ENCODE measurements around the gene XKRX. TPM values are rescaled to one million over a fixed set of nuclear protein-coding genes. Genes with fewer than 3 reads are reported as not detected.

Gene XKRX
- total RNA-seq, 2 experiments from 2014 or later, result 0.15 to 0.35 TPM

DNA sequence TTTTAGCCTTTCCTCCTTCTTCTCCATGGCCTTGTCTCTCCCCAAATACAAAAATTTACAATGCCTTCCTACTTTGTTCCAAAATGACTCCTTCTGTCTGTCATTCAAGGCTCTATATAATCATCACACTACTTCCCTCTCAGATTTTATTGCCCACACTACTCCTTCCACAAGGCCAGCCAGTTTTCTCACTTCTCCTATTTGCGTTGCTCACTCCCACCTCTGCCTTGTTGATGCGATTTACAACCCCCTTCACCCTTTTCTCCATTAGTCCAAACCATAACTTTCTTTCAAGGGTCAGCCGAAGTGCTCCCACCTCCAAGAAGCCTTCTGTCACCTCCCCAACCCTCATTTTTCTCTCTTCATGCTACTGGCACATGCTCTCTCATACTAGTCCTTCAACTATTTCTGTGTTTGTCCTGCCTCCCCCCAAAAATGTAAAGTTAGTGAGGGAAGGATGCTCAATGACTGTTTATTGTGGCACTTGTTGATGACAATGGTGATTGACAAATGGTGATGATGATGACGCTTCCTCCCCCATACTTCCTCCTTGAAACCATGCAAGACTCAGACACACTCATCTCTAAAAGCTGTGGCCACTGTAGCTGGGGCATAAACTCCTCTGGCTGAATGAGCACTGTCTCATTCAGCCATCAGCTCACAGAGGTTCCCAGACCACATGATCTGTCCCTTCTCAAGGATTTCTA lies 2.7 kb upstream of the XKRX start:
- CTCF ChIA-PET, result no interaction called here
- DNase-seq, result peak; percentile 17
- Mint-ChIP-seq H3K36me3 (ENCODE audit: low read depth) (peaks cover 5% of the 10 kb centered on the region), H3K4me1 (peaks cover 23% of the 10 kb centered on the region), H3K27me3 (peaks cover 4% of the 10 kb centered on the region), H3K27ac (no peak overlapping the region), H3K4me3 (no peak overlapping the region), H3K9me3 (peaks cover 7% of the 10 kb centered on the region)
- POLR2A ChIA-PET, result no interaction called here

DNA sequence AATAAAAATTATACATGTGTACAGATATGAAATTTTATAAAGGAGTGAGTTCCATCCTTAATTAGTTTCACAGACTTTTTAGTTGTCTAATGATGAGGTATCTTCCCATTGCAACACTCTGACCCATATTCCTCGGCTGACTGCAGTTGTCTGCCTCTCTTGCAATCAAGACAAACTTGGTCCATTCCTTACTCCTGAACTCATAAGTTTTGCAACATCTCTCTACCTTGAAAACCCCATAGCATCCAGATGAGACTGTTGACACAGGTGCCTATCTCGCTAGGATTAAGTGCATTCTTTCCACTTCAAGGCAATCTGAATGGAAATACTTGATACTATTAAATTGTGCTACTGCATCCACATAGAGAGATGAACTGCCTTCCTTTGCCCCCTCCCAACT lies 2.3 kb downstream of the XKRX start:
- ChIA-PET CTCF (no interaction called here), POLR2A (no interaction called here)
- Mint-ChIP-seq H3K27ac (no peak overlapping the region), H3K36me3 (ENCODE audit: low read depth) (peaks cover 3% of the 10 kb centered on the region), H3K4me1 (peaks cover 14% of the 10 kb centered on the region), H3K27me3 (peaks cover 4% of the 10 kb centered on the region), H3K4me3 (no peak overlapping the region), H3K9me3 (peaks cover 4% of the 10 kb centered on the region)
- DNase-seq, result no peak

DNA sequence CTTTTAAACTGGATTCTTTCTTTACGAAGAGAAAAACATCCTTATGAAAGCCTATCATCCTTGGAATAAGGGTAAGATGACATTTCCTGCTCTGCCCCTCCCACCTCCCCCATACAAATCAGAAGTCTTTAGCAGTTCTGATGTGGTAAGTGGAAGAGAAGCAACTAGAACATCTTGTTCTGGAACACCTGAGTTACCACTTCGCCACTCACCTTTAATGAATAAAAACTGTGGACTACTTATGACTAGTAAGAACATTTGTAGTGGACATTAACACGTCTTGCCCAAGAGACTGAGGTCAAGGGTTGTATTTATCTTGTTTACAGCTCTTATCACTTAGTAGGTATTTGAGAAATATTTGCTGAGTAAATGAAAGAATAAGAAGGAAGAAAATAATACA lies 4.3 kb downstream of the XKRX start:
- DNase-seq, result no peak
- POLR2A ChIA-PET, result no interaction called here
- Mint-ChIP-seq H3K27ac (no peak overlapping the region), H3K4me1 (peaks cover 7% of the 10 kb centered on the region), H3K27me3 (peaks cover 4% of the 10 kb centered on the region), H3K9me3 (no peaks in the 10 kb centered on the region), H3K36me3 (ENCODE audit: low read depth) (no peaks in the 10 kb centered on the region), H3K4me3 (no peak overlapping the region)
- CTCF ChIA-PET, result no interaction called here

DNA sequence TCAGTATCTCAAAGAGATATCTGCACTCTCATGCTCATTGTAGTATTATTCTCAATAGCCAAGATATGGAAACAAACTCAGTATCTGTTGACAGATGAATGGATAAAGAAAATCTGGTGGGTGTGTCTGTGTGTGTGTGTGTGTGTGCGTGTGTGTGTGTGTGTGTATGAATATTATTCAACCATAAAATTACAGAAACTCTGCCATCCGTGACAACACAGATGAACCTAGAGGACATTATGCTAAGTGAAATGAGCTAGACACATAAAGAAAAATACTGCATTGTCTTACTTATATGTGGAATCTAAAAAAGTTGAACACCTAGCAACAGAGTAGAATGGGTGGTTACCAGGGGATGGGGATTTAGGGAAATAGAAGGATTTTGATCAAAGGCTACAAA lies 13.2 kb downstream of the XKRX start:
- Mint-ChIP-seq H3K27me3 (no peaks in the 10 kb centered on the region), H3K27ac (no peak overlapping the region), H3K36me3 (ENCODE audit: low read depth) (no peaks in the 10 kb centered on the region), H3K9me3 (no peaks in the 10 kb centered on the region), H3K4me1 (no peaks in the 10 kb centered on the region), H3K4me3 (no peak overlapping the region)
- DNase-seq, result no peak
- ChIA-PET CTCF (no interaction called here), POLR2A (no interaction called here)

- ChIA-PET CTCF (no interaction called here), POLR2A (no interaction called here)
- no peak for DNase-seq
- no peaks in the 10 kb centered on the region for H3K27me3 Mint-ChIP-seq
- H3K4me1 Mint-ChIP-seq, result no peaks in the 10 kb centered on the region
- no peak overlapping the region for H3K27ac Mint-ChIP-seq
- H3K36me3 Mint-ChIP-seq (ENCODE audit: low read depth), result no peaks in the 10 kb centered on the region
- H3K4me3 Mint-ChIP-seq, result no peak overlapping the region
- H3K9me3 Mint-ChIP-seq, result no peaks in the 10 kb centered on the region
These were observed 15.6 kb downstream of the XKRX start for GRCh38 chrX:100913111-100913510.

- peaks cover 3% of the 10 kb centered on the region for H3K27me3 Mint-ChIP-seq
- POLR2A ChIA-PET, result no interaction called here
- no peak overlapping the region for H3K4me3 Mint-ChIP-seq
- H3K4me1 Mint-ChIP-seq, result no peaks in the 10 kb centered on the region
- no peaks in the 10 kb centered on the region for H3K9me3 Mint-ChIP-seq
- no peak overlapping the region for H3K27ac Mint-ChIP-seq
- CTCF ChIA-PET, result no interaction called here
- H3K36me3 Mint-ChIP-seq (ENCODE audit: low read depth), result no peaks in the 10 kb centered on the region
- DNase-seq, result no peak
These were observed 17.0 kb downstream of the XKRX start for GRCh38 chrX:100911731-100912130.

DNA sequence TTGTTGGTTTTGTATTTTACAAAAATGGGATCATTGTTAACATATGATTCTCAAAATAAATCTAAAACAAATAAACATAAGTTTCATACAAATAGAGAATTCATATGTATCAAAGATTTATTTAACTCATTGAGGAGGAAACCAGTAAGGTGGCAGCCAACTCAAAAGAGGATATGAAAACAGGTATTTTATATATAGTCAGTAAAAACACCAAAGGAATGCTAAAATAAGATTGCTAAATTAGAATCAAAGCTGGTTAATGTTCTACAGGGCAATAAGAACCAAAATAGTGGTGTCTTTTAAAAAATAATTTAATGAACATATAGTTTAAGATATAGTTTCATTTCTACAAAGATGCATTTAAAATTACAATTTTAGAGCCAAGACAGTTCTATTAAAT lies 23.1 kb downstream of the XKRX start:
- Mint-ChIP-seq H3K4me3 (no peak overlapping the region), H3K36me3 (ENCODE audit: low read depth) (no peaks in the 10 kb centered on the region), H3K27me3 (peaks cover 3% of the 10 kb centered on the region), H3K9me3 (no peaks in the 10 kb centered on the region), H3K27ac (no peak overlapping the region), H3K4me1 (no peaks in the 10 kb centered on the region)
- POLR2A ChIA-PET, result no interaction called here
- CTCF ChIA-PET, result no interaction called here
- DNase-seq, result no peak

DNA sequence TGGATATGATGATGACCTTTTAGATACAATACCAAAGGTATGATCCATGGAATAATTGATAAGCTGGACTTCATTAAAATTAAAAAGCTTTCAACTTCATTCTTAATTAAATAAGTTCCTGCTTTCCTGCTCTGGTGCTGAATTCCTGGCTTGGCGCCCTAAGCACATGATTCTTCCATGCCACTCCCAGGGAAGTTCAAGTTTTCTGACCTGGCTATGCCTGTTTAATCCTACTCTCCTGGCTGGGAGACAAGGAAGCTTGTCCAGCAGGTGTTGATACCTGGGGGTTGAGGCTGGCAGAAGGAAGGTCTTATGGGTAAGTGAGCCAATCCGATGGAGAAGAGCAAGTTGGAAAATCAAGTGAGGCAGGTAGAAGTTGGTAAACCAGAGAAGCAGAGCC lies 24.3 kb downstream of the XKRX start:
- no peaks in the 10 kb centered on the region for H3K4me1 Mint-ChIP-seq
- H3K27me3 Mint-ChIP-seq, result peaks cover 3% of the 10 kb centered on the region
- DNase-seq, result no peak
- ChIA-PET CTCF (interaction anchor here (0.6 kb wide), 1 partner anchor 97 kb away, joined by 3 read pairs; no protein-coding TSS in a partner anchor), POLR2A (no interaction called here)
- no peak overlapping the region for H3K27ac Mint-ChIP-seq
- no peak overlapping the region for H3K4me3 Mint-ChIP-seq
- no peaks in the 10 kb centered on the region for H3K36me3 Mint-ChIP-seq (ENCODE audit: low read depth)
- H3K9me3 Mint-ChIP-seq, result no peaks in the 10 kb centered on the region

GRCh38 chrX:100895365-100896075 lies 33.2 kb downstream of the XKRX start:
- DNase-seq, result peak; percentile 19
- ChIA-PET CTCF (no interaction called here), POLR2A (no interaction called here)
- no peak overlapping the region for H3K4me3 Mint-ChIP-seq
- no peaks in the 10 kb centered on the region for H3K36me3 Mint-ChIP-seq (ENCODE audit: low read depth)
- H3K9me3 Mint-ChIP-seq, result no peaks in the 10 kb centered on the region
- no peaks in the 10 kb centered on the region for H3K27me3 Mint-ChIP-seq
- H3K27ac Mint-ChIP-seq, result no peak overlapping the region
- H3K4me1 Mint-ChIP-seq, result no peaks in the 10 kb centered on the region

DNA sequence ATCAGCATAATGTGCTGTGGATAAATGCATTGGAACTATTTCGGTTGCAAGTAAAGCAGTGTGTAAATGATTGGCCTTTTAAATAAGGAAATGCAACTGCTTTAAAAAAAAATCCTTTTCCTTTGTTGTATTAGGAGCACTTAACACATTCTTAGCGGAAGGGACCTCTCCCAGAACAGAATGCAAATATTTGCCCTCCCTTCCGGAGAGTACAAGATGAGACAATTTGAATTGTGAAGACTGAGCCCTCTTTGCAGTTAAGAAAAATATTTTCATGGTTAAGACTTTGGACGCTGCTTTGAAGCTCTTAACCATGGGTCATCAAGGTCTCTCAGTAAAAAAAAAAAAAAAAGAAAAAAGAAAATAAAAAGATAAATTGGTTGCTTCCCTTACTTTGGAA lies 45.1 kb downstream of the XKRX start:
- CTCF ChIA-PET, result interaction anchor here (0.6 kb wide), 2 partner anchors 18 to 31 kb away, joined by 3 read pairs; no protein-coding TSS in a partner anchor
- DNase-seq, result no peak
- peaks cover 5% of the 10 kb centered on the region for H3K4me1 Mint-ChIP-seq
- no peaks in the 10 kb centered on the region for H3K27me3 Mint-ChIP-seq
- POLR2A ChIA-PET, result no interaction called here
- no peak overlapping the region for H3K4me3 Mint-ChIP-seq
- no peaks in the 10 kb centered on the region for H3K9me3 Mint-ChIP-seq
- no peaks in the 10 kb centered on the region for H3K36me3 Mint-ChIP-seq (ENCODE audit: low read depth)
- no peak overlapping the region for H3K27ac Mint-ChIP-seq

GRCh38 chrX:100880368-100880767 lies 48.3 kb downstream of the XKRX start:
- CTCF ChIA-PET, result no interaction called here
- peaks cover 2% of the 10 kb centered on the region for H3K27me3 Mint-ChIP-seq
- no peak overlapping the region for H3K4me3 Mint-ChIP-seq
- DNase-seq, result no peak
- POLR2A ChIA-PET, result no interaction called here
- no peaks in the 10 kb centered on the region for H3K36me3 Mint-ChIP-seq (ENCODE audit: low read depth)
- H3K4me1 Mint-ChIP-seq, result peaks cover 3% of the 10 kb centered on the region
- no peak overlapping the region for H3K27ac Mint-ChIP-seq
- no peaks in the 10 kb centered on the region for H3K9me3 Mint-ChIP-seq

DNA sequence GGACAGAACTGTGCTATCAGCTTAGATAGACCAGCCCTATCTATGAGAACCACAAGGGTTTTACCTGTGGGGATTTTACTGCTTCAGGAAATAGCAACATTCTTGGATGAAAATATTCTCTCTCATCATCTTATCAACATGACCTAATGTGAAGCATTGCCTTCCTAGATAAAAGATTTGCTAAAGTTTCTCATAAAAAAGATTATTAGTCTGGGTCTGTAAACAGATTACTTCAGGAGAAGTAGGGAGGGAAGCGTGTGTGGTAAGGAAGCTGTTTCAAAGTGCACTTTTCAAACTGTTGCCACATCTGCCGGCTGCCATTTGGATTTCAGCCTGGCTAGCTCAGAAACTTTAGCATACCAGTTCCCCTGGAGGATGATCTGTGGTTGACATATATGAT lies 54.4 kb downstream of the XKRX start, which contains the start of gene NOX1:
TSS of gene NOX1 (minus strand) at position 35 of the 400 bp plus-strand sequence. CDS start 220 bp downstream, outside the sequence.
- Mint-ChIP-seq H3K36me3 (ENCODE audit: low read depth) (no peaks in the 10 kb centered on the region), H3K4me3 (no peak within 1 kb of the TSS), H3K4me1 (peaks cover 5% of the 10 kb centered on the region), H3K27ac (no peak within 1 kb of the TSS), H3K27me3 (peaks cover 4% of the 10 kb centered on the region), H3K9me3 (no peaks in the 10 kb centered on the region)
- no peak for DNase-seq
- ChIA-PET CTCF (no interaction called here), POLR2A (no interaction called here)

DNA sequence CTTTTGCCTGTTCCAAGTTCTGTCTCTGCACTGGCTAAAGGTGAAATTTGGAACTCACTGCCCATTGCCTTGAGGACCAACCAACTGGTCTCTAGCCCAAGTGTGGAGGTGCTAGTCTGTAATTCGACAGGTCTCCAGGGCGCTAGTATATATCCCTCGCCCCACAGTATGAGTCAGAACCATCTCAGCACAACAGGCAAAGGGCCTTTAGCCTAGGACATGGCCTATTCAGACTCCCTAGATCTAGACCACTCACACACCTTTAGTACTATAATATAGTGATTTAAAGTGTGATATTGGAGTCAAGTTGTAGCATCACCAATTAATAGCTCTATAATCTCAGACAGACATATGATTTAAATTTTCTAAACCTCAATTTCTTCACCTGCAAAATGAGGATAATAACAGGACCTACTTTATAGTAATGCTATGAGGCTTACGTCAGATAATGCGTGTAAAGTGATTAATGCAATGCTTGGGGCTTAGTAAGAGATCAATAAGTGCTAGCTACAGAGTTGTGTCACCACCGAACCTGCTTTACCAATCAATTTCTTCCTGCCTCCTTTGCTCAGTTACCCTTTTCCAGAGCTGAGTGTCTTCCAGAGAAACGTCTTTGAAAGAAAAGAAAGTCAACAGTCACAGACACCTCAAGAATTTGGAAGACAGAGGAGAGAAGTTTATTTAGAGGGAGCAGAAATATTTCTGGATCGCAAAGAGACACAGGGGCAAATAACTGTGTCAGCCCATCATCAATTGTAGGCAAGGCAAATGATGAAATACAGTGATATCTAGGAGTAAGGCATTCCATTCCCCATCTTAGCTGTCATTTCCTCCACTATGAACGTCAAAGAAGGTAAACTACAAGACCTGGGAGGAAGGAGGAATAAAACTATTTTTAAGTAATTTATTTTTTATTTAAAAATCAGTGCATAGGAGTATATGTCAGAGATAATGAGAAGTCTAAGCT lies 56.8 kb downstream of the XKRX start:
- H3K9me3 Mint-ChIP-seq, result no peaks in the 10 kb centered on the region
- ChIA-PET CTCF (no interaction called here), POLR2A (no interaction called here)
- peaks cover 4% of the 10 kb centered on the region for H3K27me3 Mint-ChIP-seq
- no peaks in the 10 kb centered on the region for H3K36me3 Mint-ChIP-seq (ENCODE audit: low read depth)
- peaks cover 5% of the 10 kb centered on the region for H3K4me1 Mint-ChIP-seq
- H3K27ac Mint-ChIP-seq, result no peak overlapping the region
- no peak overlapping the region for H3K4me3 Mint-ChIP-seq
- no peak for DNase-seq

Measured in activated CD4-positive, alpha-beta memory T cell treated with anti-CD3 and anti-CD28 coated beads, Interleukin-2, amount 10 ng/mL, durations not matched to agents 7 days and 5 days (primary cell).